A549 (cell line): ENCODE measurements around the gene VARS2. TPM values are rescaled to one million over a fixed set of nuclear protein-coding genes. Genes with fewer than 3 reads are reported as not detected.

Source experiments
- ATAC-seq, 2 experiments: fragments of 200-7000 bp in 1 of 2; fragments of >200 bp in 1 of 2; cut with Nextera tagmentation in 1 of 2; cut with Tn5 transposase in 1 of 2; 3 replicates each; pipeline versions ENCODE4 v1.8.0 to v1.9.1; 2018 to 2020; ENCODE audit warnings: mild to moderate bottlenecking in 1 of 2, moderate library complexity in 1 of 2
- CTCF ChIA-PET: fragments of 300-600 bp; sonication (Branson Sonifier 250); formaldehyde crosslinking; extraction: SDS; loops from one replicate; lab custom pipeline; 2021; ENCODE audit warnings: antibody characterized with exemption, inconsistent platforms; lab: Yijun Ruan, JAX
- POLR2A ChIA-PET: fragments of 350-600 bp; formaldehyde crosslinking; extraction: SDS; loops from one replicate; lab custom pipeline; 2021; ENCODE audit warnings: antibody characterized with exemption, inconsistent platforms; lab: Yijun Ruan, JAX
- DNase-seq, 2 experiments: peaks; one replicate each; pipeline versions ENCODE4 v3.0.0 to v3.0.0-alpha.2; 2011 to 2016; ENCODE audit warnings: low read depth in 1 of 2, low spot score in 1 of 2
- FAIRE-seq: peaks from 2 replicates; lab custom pipeline; 2011; peaks lifted over from hg19 to GRCh38; lab: Jason Lieb, UNC
- H3K27ac ChIP-seq, 2 experiments: fragments of >200 bp; sonication (Bioruptor Twin); formaldehyde crosslinking; 3 replicates each; pipeline ENCODE4 v1.5.1; 2016 to 2017
- H3K4me1 ChIP-seq: fragments of >200 bp; sonication (Bioruptor Twin); formaldehyde crosslinking; 3 replicates; pipeline ENCODE4 v1.6.1; 2016
- H3K4me2 ChIP-seq: fragments of >200 bp; sonication (Bioruptor Twin); formaldehyde crosslinking; 3 replicates; pipeline ENCODE4 v1.6.1; 2016
- H3K4me3 ChIP-seq: fragments of >200 bp; sonication (Bioruptor Twin); formaldehyde crosslinking; 3 replicates; pipeline ENCODE4 v1.5.1; 2016
- H3K9me3 ChIP-seq: fragments of >200 bp; sonication (Bioruptor Twin); formaldehyde crosslinking; 3 replicates; pipeline ENCODE4 v1.6.1; 2016
- ATOH8 ChIP-seq: fragments of 250-450 bp; sonication (Bioruptor Pico); IDR thresholded peaks from 2 replicates; pipeline ENCODE4 v1.5.0; 2020; ENCODE audit warnings: low read depth, mild to moderate bottlenecking, moderate library complexity
- BHLHE40 ChIP-seq: IDR thresholded peaks from 2 replicates; pipeline ENCODE4 v1.6.1; 2012; ENCODE audit warnings: low read depth, low read length, inconsistent platforms
- CHD4 ChIP-seq: fragments of 200-600 bp; sonication (generic); IDR thresholded peaks from 2 replicates; pipeline ENCODE4 v1.6.1; 2016; ENCODE audit warnings: antibody characterized with exemption, mild to moderate bottlenecking, borderline replicate concordance
- EHF ChIP-seq: fragments of 250-450 bp; sonication (Bioruptor Pico); IDR thresholded peaks from 2 replicates; pipeline ENCODE4 v1.5.0; 2020; ENCODE audit warnings: mild to moderate bottlenecking
- EP300 ChIP-seq, 2 experiments: fragments of >200 bp; sonication (Bioruptor Twin); formaldehyde crosslinking; IDR thresholded peaks; 2 replicates in 1 of 2; 3 replicates in 1 of 2; pipeline ENCODE4 v1.6.1; 2016 to 2017
- FOXS1 ChIP-seq: fragments of 250-450 bp; sonication (Bioruptor Pico); IDR thresholded peaks from 2 replicates; pipeline ENCODE4 v1.5.0; 2020; ENCODE audit warnings: mild to moderate bottlenecking, moderate library complexity
- HES2 ChIP-seq: fragments of >200 bp; sonication (Bioruptor Twin); formaldehyde crosslinking; IDR thresholded peaks from 2 replicates; pipeline ENCODE4 v1.6.1; 2016
- HMGXB4 ChIP-seq: fragments of 250-450 bp; sonication (Bioruptor Pico); IDR thresholded peaks from 2 replicates; pipeline ENCODE4 v1.5.0; 2021; ENCODE audit warnings: mild to moderate bottlenecking, moderate library complexity, borderline replicate concordance
- HOXA7 ChIP-seq: fragments of 250-450 bp; sonication (Bioruptor Pico); IDR thresholded peaks from 2 replicates; pipeline ENCODE4 v1.5.0; 2020; ENCODE audit warnings: mild to moderate bottlenecking, moderate library complexity
- JUN ChIP-seq, 2 experiments: fragments of >200 bp; sonication (Bioruptor Twin); formaldehyde crosslinking; IDR thresholded peaks; 2 replicates in 1 of 2; 3 replicates in 1 of 2; pipeline ENCODE4 v1.6.1; 2016 to 2017
- KDM5A ChIP-seq: fragments of 200-600 bp; sonication (generic); IDR thresholded peaks from 2 replicates; pipeline ENCODE4 v1.6.1; 2016; ENCODE audit warnings: antibody characterized with exemption, mild to moderate bottlenecking
- MAFK ChIP-seq: fragments of 450-650 bp; IDR thresholded peaks from 2 replicates; pipeline ENCODE4 v1.6.1; 2014; ENCODE audit not compliant: partially characterized antibody
- NPAS2 ChIP-seq: fragments of 250-450 bp; sonication (Bioruptor Pico); IDR thresholded peaks from 2 replicates; pipeline ENCODE4 v1.8.0; 2022; ENCODE audit warnings: mild to moderate bottlenecking, moderate library complexity, borderline replicate concordance
- NR3C1 ChIP-seq: fragments of >200 bp; sonication (Bioruptor Twin); formaldehyde crosslinking; IDR thresholded peaks from 3 replicates; pipeline ENCODE4 v1.6.1; 2017
- POLR2AphosphoS2 ChIP-seq: conservative IDR thresholded peaks from 2 replicates; pipeline ENCODE4 v1.6.1; 2012; ENCODE audit warnings: low read length, improper control_type of control experiment, inconsistent platforms
- RAD21 ChIP-seq, 2 experiments: fragments of >200 bp in 1 of 2; sonication (Bioruptor Twin) in 1 of 2; formaldehyde crosslinking in 1 of 2; IDR thresholded peaks in 1 of 2; conservative IDR thresholded peaks in 1 of 2; 2 replicates in 1 of 2; 3 replicates in 1 of 2; pipeline ENCODE4 v1.6.1; 2012 to 2018; ENCODE audit warnings: inconsistent platforms in 1 of 2
- RARB ChIP-seq: fragments of 250-450 bp; sonication (Bioruptor Pico); IDR thresholded peaks from 2 replicates; pipeline ENCODE4 v1.8.0; 2021; ENCODE audit warnings: mild to moderate bottlenecking, moderate library complexity
- RFX5 ChIP-seq: fragments of 450-650 bp; IDR thresholded peaks from 2 replicates; pipeline ENCODE4 v1.7.1; 2014; ENCODE audit warnings: antibody characterized with exemption, mild to moderate bottlenecking, moderate library complexity
- SMC3 ChIP-seq: fragments of >200 bp; sonication (Bioruptor Twin); formaldehyde crosslinking; IDR thresholded peaks from 3 replicates; pipeline ENCODE4 v1.6.1; 2018; ENCODE audit warnings: inconsistent platforms
- SREBF2 ChIP-seq: fragments of 450-650 bp; IDR thresholded peaks from 2 replicates; pipeline ENCODE4 v1.6.1; 2014; ENCODE audit warnings: mild to moderate bottlenecking, moderate library complexity
- ZC3H11A ChIP-seq: fragments of 450-650 bp; IDR thresholded peaks from 2 replicates; pipeline ENCODE4 v1.6.1; 2014; ENCODE audit warnings: antibody characterized with exemption, mild to moderate bottlenecking
- WGBS: methylation state at CpG from one replicate; pipeline ENCODE4 v1.1.6; 2017; ENCODE audit errors: missing lambda C conversion rate; 5-methylcytosine and 5-hydroxymethylcytosine counted together
- polyA plus RNA-seq, 4 experiments: library from polyadenylated mRNA; depleted of rRNA in 3 of 4; stranded (reverse); fragments of >200 nt; fragmentation: RNase III in 1 of 4; extraction: RNeasy Plus Mini Kit Qiagen cat#74134 plus additional on column Dnase treatment in 1 of 4; gene quantifications; 2 replicates in 3 of 4; 3 replicates in 1 of 4; pipeline ENCODE4 v1.2.3, GENCODE V29; 2011 to 2017
- TF ChIP-seq, protein P1 (sequence below): IDR thresholded peaks from 2 replicates; pipeline ENCODE4 v1.6.1; 2012; ENCODE audit warnings: low read depth, borderline replicate concordance
- TF ChIP-seq, protein P2 (sequence below): fragments of 150-350 bp; IDR thresholded peaks from 2 replicates; pipeline ENCODE4 v1.6.1; 2014; ENCODE audit warnings: low read depth, mild to moderate bottlenecking, low read length

The VARS2 gene
- polyA plus RNA-seq, 2 of the 4 experiments (the other 2 are of a cell fraction): 15.0 to 15.5 TPM

DNA sequence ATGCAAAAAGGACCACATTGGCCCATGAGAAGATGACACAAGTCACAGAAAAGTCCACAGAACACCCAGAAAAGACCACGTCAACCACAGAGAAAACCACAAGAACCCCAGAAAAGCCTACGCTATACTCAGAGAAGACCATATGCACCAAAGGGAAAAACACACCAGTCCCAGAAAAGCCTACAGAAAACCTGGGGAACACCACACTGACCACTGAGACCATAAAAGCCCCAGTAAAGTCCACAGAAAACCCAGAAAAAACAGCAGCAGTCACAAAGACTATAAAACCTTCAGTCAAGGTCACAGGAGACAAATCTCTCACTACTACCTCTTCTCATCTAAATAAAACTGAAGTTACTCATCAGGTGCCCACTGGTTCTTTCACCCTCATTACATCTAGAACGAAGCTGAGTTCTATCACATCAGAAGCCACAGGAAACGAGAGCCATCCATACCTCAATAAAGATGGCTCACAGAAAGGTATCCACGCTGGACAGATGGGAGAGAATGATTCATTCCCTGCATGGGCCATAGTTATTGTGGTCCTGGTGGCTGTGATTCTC lies 38.0 kb downstream of the VARS2 start:
- WGBS: 34% methylated on average over 5 of the region's 5 CpGs
- DNase-seq: no peak
- Histone ChIP-seq H3K4me1 (no peaks in the 10 kb centered on the region), H3K4me3 (no peak overlapping the region), H3K4me2 (no peak overlapping the region), H3K27ac (no peak overlapping the region)
- ChIA-PET POLR2A (no interaction called here), CTCF (interaction anchor here (1.0 kb wide), 1 partner anchor 9 kb away, joined by 3 read pairs; no protein-coding TSS in a partner anchor)
- no peak for FAIRE-seq
- no peak for ATAC-seq
- TF ChIP-seq RAD21 (conservative IDR thresholded peaks at IDR 0.05 in 1 of 2, IDR thresholded peaks at IDR 0.05 in 1 of 2) (no peak), EHF (CRISPR knock-in tag) (no peak), SREBF2 (no peak), SMC3 (no peak), POLR2AphosphoS2 (no peak), ZC3H11A (no peak), NR3C1 (no peak), BHLHE40 (no peak)
- TF ChIP-seq, protein P1, sequence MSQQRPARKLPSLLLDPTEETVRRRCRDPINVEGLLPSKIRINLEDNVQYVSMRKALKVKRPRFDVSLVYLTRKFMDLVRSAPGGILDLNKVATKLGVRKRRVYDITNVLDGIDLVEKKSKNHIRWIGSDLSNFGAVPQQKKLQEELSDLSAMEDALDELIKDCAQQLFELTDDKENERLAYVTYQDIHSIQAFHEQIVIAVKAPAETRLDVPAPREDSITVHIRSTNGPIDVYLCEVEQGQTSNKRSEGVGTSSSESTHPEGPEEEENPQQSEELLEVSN: no peak
- TF ChIP-seq, all 56 proteins: peak for 0
- H3K9me3 ChIP-seq: no peaks in the 10 kb centered on the region

- H3K9me3 ChIP-seq: no peaks in the 10 kb centered on the region
- ChIA-PET CTCF (interaction anchor here (1.5 kb wide), 1 partner anchor 12 kb away, joined by 5 read pairs; no protein-coding TSS in a partner anchor), POLR2A (no interaction called here)
- no peak overlapping the region for H3K4me2 ChIP-seq
- H3K4me3 ChIP-seq: no peak overlapping the region
- H3K4me1 ChIP-seq: no peaks in the 10 kb centered on the region
- WGBS: 53% methylated on average over 9 of the region's 9 CpGs
- no peak for TF ChIP-seq FOXS1 (CRISPR knock-in tag)
- TF ChIP-seq MAFK: no peak
- TF ChIP-seq, protein P2, sequence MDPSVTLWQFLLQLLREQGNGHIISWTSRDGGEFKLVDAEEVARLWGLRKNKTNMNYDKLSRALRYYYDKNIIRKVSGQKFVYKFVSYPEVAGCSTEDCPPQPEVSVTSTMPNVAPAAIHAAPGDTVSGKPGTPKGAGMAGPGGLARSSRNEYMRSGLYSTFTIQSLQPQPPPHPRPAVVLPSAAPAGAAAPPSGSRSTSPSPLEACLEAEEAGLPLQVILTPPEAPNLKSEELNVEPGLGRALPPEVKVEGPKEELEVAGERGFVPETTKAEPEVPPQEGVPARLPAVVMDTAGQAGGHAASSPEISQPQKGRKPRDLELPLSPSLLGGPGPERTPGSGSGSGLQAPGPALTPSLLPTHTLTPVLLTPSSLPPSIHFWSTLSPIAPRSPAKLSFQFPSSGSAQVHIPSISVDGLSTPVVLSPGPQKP: no peak
- no peak for TF ChIP-seq ATOH8 (CRISPR knock-in tag)
- TF ChIP-seq SREBF2: no peak
- no peak for TF ChIP-seq NPAS2 (CRISPR knock-in tag)
- no peak for TF ChIP-seq RFX5
- no peak for TF ChIP-seq JUN (IDR thresholded peaks at IDR 0.05)
- no peak for TF ChIP-seq HES2
- no peak for TF ChIP-seq CHD4
- TF ChIP-seq KDM5A: no peak
- TF ChIP-seq EP300 (IDR thresholded peaks at IDR 0.05): no peak
- TF ChIP-seq HOXA7: no peak
- no peak for TF ChIP-seq RARB (CRISPR knock-in tag)
- no peak for TF ChIP-seq HMGXB4 (CRISPR knock-in tag)
- no peak for DNase-seq
- no peak for FAIRE-seq
- ATAC-seq: 0 out of 6 replicates have a peak, but pooled peaks of 1 of the 2 experiments have one; percentile 43
- 0 out of 6 replicates have a peak overlapping the region, but pooled peaks of 1 of the 2 experiments have one; percentile 7 for H3K27ac ChIP-seq
Observed at GRCh38 chr6:30954631-30955366, 40.8 kb downstream of the VARS2 start.
